ENCODE results near the gene DACT3.

DNA sequence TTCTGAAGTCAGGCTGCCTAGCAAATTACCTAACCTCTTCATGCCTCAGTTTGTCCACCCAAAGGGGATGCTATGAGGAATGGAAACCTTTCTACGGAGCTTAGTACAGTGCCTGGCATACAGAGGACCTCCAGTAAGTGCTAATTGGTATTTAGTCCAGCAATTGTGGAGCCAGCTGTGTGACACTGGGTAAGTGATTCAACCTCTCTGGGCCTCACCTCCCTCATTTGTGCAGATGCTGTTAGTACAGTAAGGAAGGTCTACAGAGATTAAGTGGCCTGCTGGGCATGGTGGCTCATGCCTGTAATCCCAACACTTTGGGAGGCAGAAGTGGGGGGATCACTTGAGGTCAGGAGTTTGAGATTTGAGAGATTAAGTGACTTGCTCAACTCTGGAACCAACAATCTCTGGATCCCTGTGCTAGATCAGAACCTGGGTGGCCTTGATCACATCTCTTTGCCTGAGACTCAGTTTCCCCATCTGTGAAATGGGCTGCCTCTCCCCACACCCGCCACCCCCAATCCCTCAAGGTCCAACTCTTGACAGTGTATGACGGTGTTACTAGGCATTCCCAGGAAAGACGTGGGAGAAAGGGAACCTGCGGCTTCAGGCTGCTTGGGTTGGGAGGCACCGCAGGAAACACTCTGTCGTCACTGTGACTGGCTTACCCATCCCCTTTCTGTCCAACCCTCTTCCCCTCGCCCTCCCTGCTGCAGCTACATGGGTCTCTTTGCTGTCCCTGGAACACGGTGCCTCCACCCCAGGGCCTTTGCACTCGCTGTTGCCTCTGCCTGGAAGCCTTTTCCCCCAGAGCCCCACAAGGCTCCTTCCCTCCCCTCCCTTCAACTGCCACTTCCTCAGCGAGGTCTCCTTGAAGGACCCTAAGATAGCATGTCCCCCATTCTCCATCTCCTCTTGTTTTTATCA lies 37.7 kb upstream of the DACT3 start:
- no peak for TF ChIP-seq TCF7L2 (IDR thresholded peaks at IDR 0.05; ENCODE audit: low read depth, low read length)
- TF ChIP-seq, protein P1, sequence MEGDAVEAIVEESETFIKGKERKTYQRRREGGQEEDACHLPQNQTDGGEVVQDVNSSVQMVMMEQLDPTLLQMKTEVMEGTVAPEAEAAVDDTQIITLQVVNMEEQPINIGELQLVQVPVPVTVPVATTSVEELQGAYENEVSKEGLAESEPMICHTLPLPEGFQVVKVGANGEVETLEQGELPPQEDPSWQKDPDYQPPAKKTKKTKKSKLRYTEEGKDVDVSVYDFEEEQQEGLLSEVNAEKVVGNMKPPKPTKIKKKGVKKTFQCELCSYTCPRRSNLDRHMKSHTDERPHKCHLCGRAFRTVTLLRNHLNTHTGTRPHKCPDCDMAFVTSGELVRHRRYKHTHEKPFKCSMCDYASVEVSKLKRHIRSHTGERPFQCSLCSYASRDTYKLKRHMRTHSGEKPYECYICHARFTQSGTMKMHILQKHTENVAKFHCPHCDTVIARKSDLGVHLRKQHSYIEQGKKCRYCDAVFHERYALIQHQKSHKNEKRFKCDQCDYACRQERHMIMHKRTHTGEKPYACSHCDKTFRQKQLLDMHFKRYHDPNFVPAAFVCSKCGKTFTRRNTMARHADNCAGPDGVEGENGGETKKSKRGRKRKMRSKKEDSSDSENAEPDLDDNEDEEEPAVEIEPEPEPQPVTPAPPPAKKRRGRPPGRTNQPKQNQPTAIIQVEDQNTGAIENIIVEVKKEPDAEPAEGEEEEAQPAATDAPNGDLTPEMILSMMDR (IDR thresholded peaks at IDR 0.05) = no peak
